ENCODE measurements around the gene SBNO2. TPM values are rescaled to one million over a fixed set of nuclear protein-coding genes. Genes with fewer than 3 reads are reported as not detected.

Gene SBNO2
- total RNA-seq, 4 donors from 2014 or later: 26.4 to 71.0 (median 57.8) TPM

DNA sequence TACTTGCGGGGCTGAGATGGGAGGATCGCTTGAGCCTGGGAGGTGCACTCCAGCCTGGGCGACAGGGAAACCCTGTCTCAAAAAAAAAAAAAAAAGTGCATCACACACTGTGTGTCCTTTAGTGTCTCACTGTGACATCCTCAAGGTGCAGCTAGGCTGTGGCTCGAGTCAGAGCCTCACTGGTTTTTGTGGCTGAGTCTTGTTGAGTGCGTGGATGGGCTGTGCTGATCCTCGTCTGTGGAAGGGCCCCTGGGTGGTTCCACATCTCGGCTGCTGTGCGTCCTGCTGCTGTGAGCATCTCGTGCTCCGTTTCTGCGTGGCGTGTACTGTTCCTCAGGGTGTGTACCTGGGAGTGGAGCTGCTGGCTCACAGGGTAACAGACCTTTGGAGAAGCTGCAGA is 42.7 kb upstream of the SBNO2 start:
- Histone ChIP-seq H3K9me3 (no peaks in the 10 kb centered on the region), H3K27me3 (no peaks in the 10 kb centered on the region), H3K4me1 (peaks cover 0 to 56% (median 9%) of the 10 kb centered on the region in 4 donors), H3K27ac (no peak overlapping the region), H3K4me3 (no peak overlapping the region), H3K36me3 (peaks cover 0 to 23% (median 0%) of the 10 kb centered on the region in 3 donors)
- DNase-seq: no peak
- TF ChIP-seq POLR2A (IDR thresholded peaks at IDR 0.05): no peak
- TF ChIP-seq, protein P1, sequence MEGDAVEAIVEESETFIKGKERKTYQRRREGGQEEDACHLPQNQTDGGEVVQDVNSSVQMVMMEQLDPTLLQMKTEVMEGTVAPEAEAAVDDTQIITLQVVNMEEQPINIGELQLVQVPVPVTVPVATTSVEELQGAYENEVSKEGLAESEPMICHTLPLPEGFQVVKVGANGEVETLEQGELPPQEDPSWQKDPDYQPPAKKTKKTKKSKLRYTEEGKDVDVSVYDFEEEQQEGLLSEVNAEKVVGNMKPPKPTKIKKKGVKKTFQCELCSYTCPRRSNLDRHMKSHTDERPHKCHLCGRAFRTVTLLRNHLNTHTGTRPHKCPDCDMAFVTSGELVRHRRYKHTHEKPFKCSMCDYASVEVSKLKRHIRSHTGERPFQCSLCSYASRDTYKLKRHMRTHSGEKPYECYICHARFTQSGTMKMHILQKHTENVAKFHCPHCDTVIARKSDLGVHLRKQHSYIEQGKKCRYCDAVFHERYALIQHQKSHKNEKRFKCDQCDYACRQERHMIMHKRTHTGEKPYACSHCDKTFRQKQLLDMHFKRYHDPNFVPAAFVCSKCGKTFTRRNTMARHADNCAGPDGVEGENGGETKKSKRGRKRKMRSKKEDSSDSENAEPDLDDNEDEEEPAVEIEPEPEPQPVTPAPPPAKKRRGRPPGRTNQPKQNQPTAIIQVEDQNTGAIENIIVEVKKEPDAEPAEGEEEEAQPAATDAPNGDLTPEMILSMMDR (IDR thresholded peaks at IDR 0.05): no peak

DNA sequence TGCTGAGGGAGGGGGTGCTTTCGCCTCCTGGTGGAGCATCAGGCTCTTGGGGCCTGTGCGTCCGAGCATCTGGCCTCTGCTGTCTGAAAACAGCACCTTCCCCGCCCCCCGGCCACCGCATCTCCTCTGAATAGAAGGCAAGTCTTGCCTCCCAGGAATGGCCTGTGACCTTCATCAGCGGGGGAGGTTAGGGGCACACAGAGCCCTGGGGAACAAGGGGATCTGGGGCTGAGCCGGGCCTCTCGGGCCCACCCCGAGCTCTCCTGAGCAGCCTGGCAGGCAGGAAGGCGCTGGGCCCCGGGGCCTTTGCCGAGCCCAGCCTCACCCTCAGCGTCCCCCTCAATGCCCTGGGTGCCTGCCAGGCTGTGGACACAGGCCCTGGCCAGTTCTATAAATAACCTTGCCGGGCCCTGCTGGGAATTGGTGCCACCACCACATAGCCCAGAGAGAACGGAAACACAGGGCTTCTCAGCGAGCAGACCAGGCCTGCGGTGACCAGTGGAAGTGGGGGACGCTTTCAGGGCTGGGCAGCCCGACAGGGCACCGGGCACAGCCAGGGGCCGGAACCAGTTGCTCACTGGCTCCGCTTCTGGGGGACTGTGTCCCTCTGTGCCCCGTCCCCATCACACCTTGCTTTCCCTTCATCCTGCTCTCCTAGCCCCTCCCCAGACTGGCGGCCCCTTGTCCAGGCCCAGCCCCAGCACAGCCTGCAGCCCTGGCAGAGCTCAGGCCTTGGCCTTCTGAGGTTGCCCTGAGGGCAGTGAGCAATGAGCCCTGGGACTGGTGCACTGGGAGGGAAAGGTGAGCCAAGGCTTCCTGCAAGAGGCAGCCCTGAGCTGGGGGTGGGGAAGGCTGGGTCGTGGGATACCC is 41.0 kb upstream of the SBNO2 start:
- DNase-seq: no peak
- Histone ChIP-seq H3K36me3 (peaks cover 0 to 13% (median 0%) of the 10 kb centered on the region in 3 donors), H3K9me3 (no peaks in the 10 kb centered on the region), H3K27me3 (no peaks in the 10 kb centered on the region), H3K27ac (peak overlapping the region in 3 of 4 donors; percentile 65 to 80 (median 76)), H3K4me1 (peaks cover 0 to 73% (median 9%) of the 10 kb centered on the region in 4 donors), H3K4me3 (no peak overlapping the region)
- TF ChIP-seq, protein P1 (IDR thresholded peaks at IDR 0.05): no peak
- no peak for TF ChIP-seq POLR2A (IDR thresholded peaks at IDR 0.05)

DNA sequence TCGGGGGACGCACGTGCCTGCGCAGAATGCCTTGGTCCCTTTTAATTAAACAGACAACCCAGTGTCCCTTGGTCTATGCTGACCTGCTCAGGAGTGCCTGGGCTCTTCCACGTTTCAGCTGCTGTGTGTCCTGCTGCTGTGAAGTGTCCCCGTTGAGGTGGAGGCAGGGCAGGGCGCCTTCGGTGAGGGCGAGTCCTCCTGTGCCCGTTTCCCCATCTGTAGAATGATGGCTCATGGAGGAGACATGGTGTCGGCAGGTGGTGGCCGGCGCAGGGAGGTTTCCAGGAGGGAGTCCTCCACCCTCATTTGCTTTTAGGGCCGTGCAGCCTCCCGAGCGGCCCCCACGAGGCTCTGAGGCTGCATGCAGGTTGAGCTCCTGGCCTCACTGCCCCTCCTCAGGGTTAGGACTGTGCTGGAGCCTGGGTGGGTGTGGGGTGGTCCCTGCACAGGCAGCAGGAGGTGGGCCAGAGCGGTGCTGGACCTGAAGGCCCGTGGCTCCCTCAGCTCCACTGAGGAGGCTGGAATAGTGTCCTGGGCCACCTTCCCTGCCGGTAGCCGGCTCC is 40.3 kb upstream of the SBNO2 start:
- no peaks in the 10 kb centered on the region for H3K9me3 ChIP-seq
- H3K27ac ChIP-seq: peak overlapping the region; percentile 65 to 80 (median 74)
- peaks cover 0 to 80% (median 11%) of the 10 kb centered on the region in 4 donors for H3K4me1 ChIP-seq
- H3K27me3 ChIP-seq: no peaks in the 10 kb centered on the region
- peaks cover 0 to 10% (median 0%) of the 10 kb centered on the region in 3 donors for H3K36me3 ChIP-seq
- H3K4me3 ChIP-seq: peak overlapping the region in 2 of 4 donors; percentile 6 to 8
- no peak for TF ChIP-seq POLR2A (IDR thresholded peaks at IDR 0.05)
- TF ChIP-seq, protein P1 (IDR thresholded peaks at IDR 0.05): no peak
- no peak for DNase-seq

DNA sequence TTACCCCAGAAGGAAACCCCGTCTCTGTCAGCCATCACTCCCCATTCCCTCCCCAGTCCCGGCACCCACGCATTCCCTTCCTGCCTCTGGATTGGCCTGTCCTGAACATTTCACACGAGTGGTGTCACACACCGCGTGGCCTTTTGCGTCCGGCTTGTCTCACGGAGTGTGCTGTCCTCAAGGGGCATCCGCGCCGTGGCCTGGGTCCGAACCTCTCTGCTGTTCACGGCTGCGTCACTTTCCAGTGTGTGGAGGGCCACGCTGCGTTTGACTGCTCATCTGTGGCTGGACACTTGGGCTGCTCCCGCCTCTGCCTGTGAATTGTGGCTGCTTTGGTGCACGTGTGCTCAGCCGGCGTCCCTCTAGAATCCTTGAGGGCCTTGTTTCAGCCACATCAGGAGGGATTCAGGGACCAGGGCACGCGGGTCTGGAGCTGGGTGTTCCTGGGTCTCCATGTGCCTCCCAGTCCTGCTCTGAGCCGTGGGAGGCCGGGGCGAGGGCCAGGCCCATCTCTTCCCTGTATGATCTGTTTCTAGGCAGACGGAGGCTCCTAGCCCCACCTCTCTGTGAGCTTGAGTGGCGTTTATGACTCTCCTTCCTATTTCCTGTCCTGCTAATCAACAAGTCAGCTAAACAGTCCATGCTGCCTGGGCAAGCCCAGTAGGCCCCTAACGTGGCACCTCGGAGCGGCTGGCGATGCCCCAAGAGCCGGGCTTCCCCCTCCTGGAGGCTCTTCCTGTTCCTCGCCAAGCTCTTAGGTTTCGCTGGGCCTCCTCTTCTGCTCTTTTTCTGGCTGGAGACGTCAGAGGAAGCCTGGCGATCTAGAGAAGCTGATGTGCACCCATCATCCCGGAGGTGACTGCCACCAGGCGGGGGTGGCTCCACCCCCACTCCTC is 39.6 kb upstream of the SBNO2 start:
- Histone ChIP-seq H3K4me1 (peaks cover 0 to 83% (median 18%) of the 10 kb centered on the region in 4 donors), H3K27me3 (no peaks in the 10 kb centered on the region), H3K27ac (peak overlapping the region; percentile 65 to 80 (median 74)), H3K36me3 (peaks cover 0 to 10% (median 0%) of the 10 kb centered on the region in 3 donors), H3K4me3 (peak overlapping the region in 2 of 4 donors; percentile 6 to 8), H3K9me3 (no peaks in the 10 kb centered on the region)
- peak; percentile 39 to 84 (median 75) for DNase-seq
- TF ChIP-seq POLR2A (IDR thresholded peaks at IDR 0.05): peak in 1 of 2 donors; percentile 36
- TF ChIP-seq, protein P1 (IDR thresholded peaks at IDR 0.05): no peak

All from Peyer's patch (tissue), 4 donors.